HepG2 (cell line): ENCODE results near the gene DQX1. TPM values are rescaled to one million over a fixed set of nuclear protein-coding genes. Genes with fewer than 3 reads are reported as not detected.

Experiments
- AGO2 ChIP-seq: fragments of 200-400 bp; formaldehyde crosslinking; optimal IDR thresholded peaks from 2 replicates; pipeline ENCODE3; 2017; ENCODE audit warnings: mild to moderate bottlenecking, low read depth, low read length, moderate library complexity
- AKNA ChIP-seq: sonication (generic); formaldehyde crosslinking; IDR thresholded peaks from 2 replicates; pipeline ENCODE4 v1.4.0; 2020; ENCODE audit warnings: missing genetic modification reagents, borderline replicate concordance
- CREBL2 ChIP-seq: sonication (generic); formaldehyde crosslinking; IDR thresholded peaks from 2 replicates; pipeline ENCODE4 v1.8.1; 2023; ENCODE audit warnings: missing genetic modification reagents, mild to moderate bottlenecking, borderline replicate concordance
- ETV5 ChIP-seq: IDR thresholded peaks from 2 replicates; pipeline ENCODE4 v1.6.1; 2018; ENCODE audit warnings: missing biosample characterization, missing genetic modification reagents, inconsistent platforms, borderline replicate concordance
- GMEB1 ChIP-seq: sonication (generic); formaldehyde crosslinking; IDR thresholded peaks from 2 replicates; pipeline ENCODE4 v1.5.1; 2020; ENCODE audit warnings: missing genetic modification reagents, mild to moderate bottlenecking, borderline replicate concordance
- HNF4A ChIP-seq: sonication (generic); formaldehyde crosslinking; IDR thresholded peaks from 2 replicates; pipeline ENCODE4 v1.4.0; 2020; ENCODE audit warnings: missing genetic modification reagents
- JUNB ChIP-seq: sonication (generic); formaldehyde crosslinking; IDR thresholded peaks from 2 replicates; pipeline ENCODE4 v1.8.0; 2022; ENCODE audit warnings: missing genetic modification reagents, mild to moderate bottlenecking, borderline replicate concordance
- KDM5A ChIP-seq: fragments of 200-600 bp; sonication (generic); IDR thresholded peaks from 2 replicates; pipeline ENCODE4 v1.7.0; 2018; ENCODE audit warnings: antibody characterized with exemption, mild to moderate bottlenecking, low read length, borderline replicate concordance
- NFYC ChIP-seq: IDR thresholded peaks from 2 replicates; pipeline ENCODE4 v1.6.1; 2016; ENCODE audit warnings: missing genetic modification reagents, missing compliant biosample characterization
- NR2F6 ChIP-seq, 2 experiments: IDR thresholded peaks; 2 replicates each; pipeline ENCODE4 v1.6.1; 2016; ENCODE audit warnings: antibody characterized with exemption in 1 of 2, mild to moderate bottlenecking in 1 of 2
- PAXIP1 ChIP-seq: sonication (generic); formaldehyde crosslinking; conservative IDR thresholded peaks from 2 replicates; pipeline ENCODE4 v1.4.0; 2020; ENCODE audit warnings: mild to moderate bottlenecking, missing genetic modification reagents, moderate library complexity
- SMAD9 ChIP-seq: sonication (generic); formaldehyde crosslinking; IDR thresholded peaks from 2 replicates; pipeline ENCODE4 v1.5.1; 2020; ENCODE audit warnings: mild to moderate bottlenecking, missing genetic modification reagents
- SP5 ChIP-seq: IDR thresholded peaks from 2 replicates; pipeline ENCODE4 v1.6.1; 2016; ENCODE audit warnings: low read depth, borderline replicate concordance
- TEAD3 ChIP-seq: optimal IDR thresholded peaks from 2 replicates; pipeline ENCODE3; 2016; ENCODE audit warnings: borderline replicate concordance
- ZBTB26 ChIP-seq: IDR thresholded peaks from 2 replicates; pipeline ENCODE4 v1.6.1; 2016; ENCODE audit warnings: missing compliant biosample characterization, missing genetic modification reagents, borderline replicate concordance
- ZBTB7A ChIP-seq: sonication (generic); formaldehyde crosslinking; IDR thresholded peaks from 2 replicates; pipeline ENCODE4 v1.8.0; 2022; ENCODE audit warnings: mild to moderate bottlenecking, missing genetic modification reagents
- ZNF101 ChIP-seq: sonication (generic); formaldehyde crosslinking; IDR thresholded peaks from 2 replicates; pipeline ENCODE4 v1.4.0; 2020; ENCODE audit warnings: mild to moderate bottlenecking, low read depth, missing genetic modification reagents, borderline replicate concordance
- ZNF441 ChIP-seq: sonication (generic); formaldehyde crosslinking; IDR thresholded peaks from 2 replicates; pipeline ENCODE4 v1.7.0; 2021; ENCODE audit warnings: missing genetic modification reagents, borderline replicate concordance
- ZNF644 ChIP-seq: IDR thresholded peaks from 2 replicates; pipeline ENCODE4 v1.6.1; 2016; ENCODE audit warnings: low read depth
- polyA plus RNA-seq, 8 experiments: library from polyadenylated mRNA; depleted of rRNA in 3 of 8; stranded (reverse) in 7 of 8; unstranded in 1 of 8; fragments of >200 nt; fragmentation: Illumina TruSeq in 4 of 8; extraction: Trizol in 4 of 8; gene quantifications; 2 replicates each; pipeline versions ENCODE4 v1.2.1 to v1.2.3, GENCODE V29; 2011 to 2016; ENCODE audit warnings: low read depth in 4 of 8, missing spikeins in 1 of 8, mixed read lengths in 1 of 8; ENCODE audit not compliant: insufficient read depth in 1 of 8
- total RNA-seq, 5 experiments: library from RNA; depleted of rRNA; stranded (reverse); fragments of >200 nt; fragmentation: Illumina TruSeq; extraction: Trizol; gene quantifications; 2 replicates each; pipeline ENCODE4 v1.2.3, GENCODE V29; 2016; ENCODE audit warnings: low read depth in 1 of 5

The DQX1 gene
- total and polyA plus RNA-seq, 2 of the 13 experiments (the other 11 are each of a cell fraction or from before 2014, with no cell fraction given): 27.6 to 89.8 TPM

- TF ChIP-seq PAXIP1: peak; percentile 51
- TF ChIP-seq ZNF644 (CRISPR knock-in tag): no peak
- TF ChIP-seq SP5 (CRISPR knock-in tag): no peak
- TF ChIP-seq HNF4A (CRISPR knock-in tag): no peak
- TF ChIP-seq JUNB (CRISPR knock-in tag): no peak
- peak; percentile 88 for TF ChIP-seq ZNF441
- no peak for TF ChIP-seq SMAD9 (CRISPR knock-in tag)
- TF ChIP-seq ZNF101: no peak
- no peak for TF ChIP-seq AGO2
- no peak; the same call in 1 of the 2 replicates for TF ChIP-seq NFYC (CRISPR knock-in tag)
- no peak for TF ChIP-seq CREBL2 (CRISPR knock-in tag)
- TF ChIP-seq GMEB1 (CRISPR knock-in tag): no peak
- TF ChIP-seq TEAD3: peak; percentile 87
- TF ChIP-seq NR2F6 (IDR thresholded peaks at IDR 0.05): peak; percentile 40; the same call in 1 of the 2 replicates
- TF ChIP-seq NR2F6 (CRISPR knock-in tag; IDR thresholded peaks at IDR 0.05): 0 out of 2 replicates have a peak, but pooled peaks have one; percentile 24
- no peak for TF ChIP-seq ETV5
- TF ChIP-seq ZBTB26: no peak
- TF ChIP-seq KDM5A: no peak
- TF ChIP-seq ZBTB7A (CRISPR knock-in tag): no peak
- no peak for TF ChIP-seq AKNA
These were observed 39.9 kb downstream of the DQX1 start (continued) for GRCh38 chr2:74486141-74486540.
